ENCODE data around the gene MLLT6.
A peak's percentile ranks its signal among the peaks of the same experiment; 100 is the strongest.

MLLT6 gene

DNA sequence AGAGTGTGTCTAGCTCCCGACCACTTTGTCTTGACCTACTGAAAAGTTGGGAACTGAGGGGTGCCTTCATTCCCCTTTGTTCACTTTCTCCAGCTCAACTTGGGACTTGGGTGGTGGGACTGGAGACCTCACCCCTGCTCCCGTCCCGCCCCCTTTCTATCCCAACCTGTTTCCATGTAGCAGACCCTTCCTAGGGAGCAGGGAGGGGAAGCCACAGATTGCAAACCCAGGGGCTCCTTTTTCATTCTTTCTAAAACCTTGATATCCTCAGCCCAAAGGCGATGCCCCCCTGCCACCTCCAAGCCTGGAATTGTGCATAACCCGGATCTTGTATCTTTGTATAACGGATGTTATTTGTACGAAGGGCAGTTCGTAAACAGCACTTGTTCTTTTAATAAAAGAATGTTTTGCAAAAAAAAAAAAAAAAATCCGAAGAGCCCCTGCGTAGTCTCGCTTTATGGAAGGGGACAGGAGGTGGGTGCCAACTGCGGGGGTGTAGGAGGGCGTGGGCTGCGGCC lies 24.4 kb downstream of the MLLT6 start:
- DNase-seq = no peak

DNA sequence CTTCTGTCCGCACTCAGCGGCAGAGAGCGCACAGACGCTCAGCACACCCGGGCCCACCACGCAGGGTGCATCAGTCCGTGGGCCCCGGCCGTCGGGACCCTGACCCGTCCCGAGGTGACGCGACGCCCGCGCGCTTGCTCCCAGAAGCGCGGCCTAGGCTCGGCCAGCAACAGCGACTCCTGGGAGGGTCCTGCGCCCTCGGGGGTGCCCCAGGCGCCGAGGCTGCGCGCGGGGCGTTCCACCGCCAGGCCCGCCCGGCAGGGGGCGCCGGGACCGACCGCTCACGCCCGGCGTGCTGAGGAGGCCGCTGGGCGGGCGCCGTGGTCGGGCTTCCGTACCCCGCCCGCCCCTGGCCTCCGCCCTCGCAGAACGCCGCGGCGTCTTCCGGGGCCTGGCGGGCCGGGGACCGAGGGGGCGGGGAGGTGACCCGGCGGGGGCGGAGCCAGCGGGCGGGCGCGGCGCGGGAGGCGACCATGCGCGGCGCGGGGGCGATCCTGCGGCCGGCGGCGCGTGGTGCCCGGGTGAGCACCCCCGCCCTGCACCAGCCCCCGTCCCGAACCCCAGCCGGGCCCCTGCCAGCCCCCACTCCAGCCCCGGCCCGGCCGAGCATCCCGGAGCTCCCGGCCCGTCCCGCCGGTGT lies 24.9 kb downstream of the MLLT6 start, which contains the start of gene CISD3:
Gene CISD3, plus strand, starts transcription at position 456 of the 640 bp plus-strand sequence. Its CDS starts 18 bp downstream, at position 474.
- peak; percentile 84 for DNase-seq

DNA sequence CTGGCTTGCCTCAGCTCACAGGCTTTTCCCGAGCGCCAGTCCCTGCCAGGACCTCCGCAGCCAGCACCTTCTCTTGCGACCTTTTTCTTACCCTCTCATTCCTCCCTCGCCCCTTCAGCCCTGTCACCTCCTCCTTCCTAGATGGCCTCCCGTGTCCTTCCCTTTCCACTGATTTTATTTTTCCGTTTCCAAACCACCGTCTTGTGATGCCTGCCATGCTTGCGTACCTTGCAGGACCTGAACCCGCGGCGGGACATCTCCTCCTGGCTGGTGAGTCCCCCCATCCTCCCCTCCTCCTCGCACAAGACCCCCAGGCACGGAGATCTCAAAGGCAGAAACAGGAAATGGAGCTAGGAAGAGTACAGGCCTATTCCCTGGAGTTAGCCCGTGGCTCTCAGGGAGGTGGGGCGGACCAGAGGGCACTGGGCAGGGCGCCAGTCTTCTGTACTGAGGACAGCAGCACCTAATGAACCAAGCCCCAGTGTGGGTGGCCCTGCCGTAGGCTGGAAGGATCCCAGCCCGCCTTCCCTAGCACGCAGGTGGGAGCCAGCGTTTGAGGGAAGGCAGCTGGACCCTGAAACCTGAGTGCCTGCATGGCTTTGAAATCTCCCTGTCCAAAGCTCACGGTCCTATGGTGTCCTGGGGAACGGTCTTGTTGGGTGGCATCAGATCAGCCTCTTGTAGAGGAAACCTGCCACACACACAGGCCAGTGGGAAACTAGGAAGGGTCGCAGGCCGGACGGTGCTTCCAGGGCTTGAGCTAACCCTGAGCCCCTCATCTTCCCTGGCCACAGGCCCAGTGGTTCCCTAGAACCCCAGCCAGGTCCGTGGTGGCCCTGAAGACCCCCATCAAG lies 25.7 kb downstream of the MLLT6 start:
- no peak for DNase-seq

DNA sequence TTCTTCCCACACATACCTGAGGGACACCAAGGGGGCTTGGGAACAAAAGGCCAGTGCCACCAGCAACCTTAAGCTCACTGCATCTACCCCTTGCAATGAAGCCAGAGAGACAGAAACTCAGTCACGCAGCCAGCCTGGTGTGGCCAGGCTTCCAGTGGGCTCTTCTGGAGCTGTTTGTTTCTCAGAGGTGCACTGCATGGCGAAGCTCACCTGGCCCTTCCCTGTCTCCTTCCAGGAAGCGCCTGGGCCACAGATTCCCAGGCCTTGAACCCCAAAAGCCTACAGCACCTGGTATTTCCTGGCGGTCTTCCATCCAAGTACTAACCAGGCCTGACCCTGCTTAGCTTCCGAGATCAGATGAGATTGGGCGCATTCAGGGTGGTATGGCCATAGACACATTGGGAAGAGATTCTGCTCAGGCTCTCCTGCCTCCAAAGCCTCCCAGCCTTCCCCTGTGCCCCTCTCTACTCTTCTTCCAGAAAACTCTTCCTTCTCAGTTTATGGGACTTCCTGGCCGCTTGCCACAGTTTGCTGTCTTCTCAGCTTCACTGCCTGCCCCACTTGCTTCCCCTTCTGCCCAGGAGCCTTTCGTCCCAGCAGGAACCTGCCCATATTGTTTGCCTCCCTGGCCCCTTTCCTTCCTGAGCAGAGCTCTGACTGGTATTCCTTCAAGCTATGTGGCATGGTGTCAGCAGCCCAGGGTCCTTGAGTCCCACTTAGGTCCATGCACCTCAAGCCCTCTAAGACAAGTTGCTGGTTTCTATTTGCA lies 26.6 kb downstream of the MLLT6 start:
- DNase-seq = no peak

DNA sequence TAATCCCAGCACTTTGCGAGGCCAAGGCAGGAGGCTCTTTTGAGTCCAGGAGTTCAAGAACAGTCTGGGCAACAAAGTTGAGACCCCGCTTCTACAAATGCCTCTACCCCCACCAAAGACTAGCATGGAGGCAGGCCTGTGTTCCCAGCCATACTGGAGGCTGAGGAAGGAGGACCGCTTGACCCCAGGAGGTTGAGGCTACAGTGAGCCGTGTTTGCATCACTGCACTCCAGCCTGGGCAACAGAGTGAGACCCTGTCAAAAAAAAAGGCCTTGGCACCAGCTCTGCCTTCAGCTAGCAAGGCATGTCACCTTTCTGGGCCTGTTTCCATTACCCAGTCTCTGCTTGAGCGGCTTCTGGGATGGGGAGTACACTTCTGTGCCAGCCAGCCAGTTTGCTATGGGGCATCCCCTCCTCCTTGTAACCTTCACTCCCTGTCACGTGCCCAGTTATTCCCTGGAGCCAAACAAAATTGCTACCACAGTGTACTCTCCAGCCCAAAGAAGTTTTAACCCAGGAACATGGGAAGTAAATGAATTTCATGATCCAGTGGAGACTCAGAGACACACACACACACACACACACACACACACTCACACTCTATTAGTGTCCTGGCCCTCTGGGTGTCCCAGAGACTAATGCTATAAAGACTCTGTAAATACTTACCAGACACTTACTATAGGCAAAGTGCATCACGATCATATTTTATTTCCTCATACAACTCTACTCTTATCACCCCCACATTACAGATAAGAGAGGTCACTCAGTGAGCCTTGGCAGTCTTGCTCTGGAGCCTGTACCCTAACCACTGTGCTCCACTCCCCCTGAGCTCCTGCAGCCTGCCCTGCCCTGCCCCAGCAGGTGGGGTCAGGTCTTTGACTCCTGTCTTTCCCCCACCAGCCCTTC lies 27.6 kb downstream of the MLLT6 start:
- no peak for DNase-seq

DNA sequence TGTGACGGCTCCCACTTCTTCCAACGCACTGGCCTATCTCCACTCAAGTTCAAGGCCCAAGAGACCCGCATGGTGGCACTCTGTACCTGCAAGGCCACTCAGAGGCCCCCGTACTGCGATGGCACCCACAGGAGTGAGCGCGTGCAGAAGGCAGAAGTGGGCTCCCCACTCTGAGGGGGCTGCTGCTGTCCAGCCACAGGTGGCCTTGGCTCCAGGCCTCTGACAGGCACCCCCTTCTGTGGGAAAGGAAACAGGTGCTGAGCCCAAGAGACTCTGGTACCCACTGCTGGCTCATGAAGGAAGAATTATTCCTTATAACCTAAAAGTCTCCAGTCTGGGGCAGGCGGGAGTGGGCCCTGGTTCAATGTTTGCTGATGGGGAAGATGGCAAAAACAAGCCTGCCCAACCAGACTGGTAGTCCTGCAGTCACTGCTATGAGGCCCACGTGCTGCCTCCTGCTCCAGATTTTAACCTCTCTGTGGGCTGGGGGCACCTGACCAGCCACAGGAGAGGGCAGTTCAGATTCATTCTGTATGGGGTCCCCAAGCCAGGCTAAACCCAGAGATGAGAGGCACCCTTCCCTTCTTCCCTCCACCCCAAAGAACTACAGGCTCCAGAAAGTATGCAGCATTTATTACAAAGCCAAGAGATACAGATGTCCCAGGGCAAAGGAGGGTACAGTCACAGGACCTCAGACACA lies 28.4 kb downstream of the MLLT6 start:
- no peak for DNase-seq

DNA sequence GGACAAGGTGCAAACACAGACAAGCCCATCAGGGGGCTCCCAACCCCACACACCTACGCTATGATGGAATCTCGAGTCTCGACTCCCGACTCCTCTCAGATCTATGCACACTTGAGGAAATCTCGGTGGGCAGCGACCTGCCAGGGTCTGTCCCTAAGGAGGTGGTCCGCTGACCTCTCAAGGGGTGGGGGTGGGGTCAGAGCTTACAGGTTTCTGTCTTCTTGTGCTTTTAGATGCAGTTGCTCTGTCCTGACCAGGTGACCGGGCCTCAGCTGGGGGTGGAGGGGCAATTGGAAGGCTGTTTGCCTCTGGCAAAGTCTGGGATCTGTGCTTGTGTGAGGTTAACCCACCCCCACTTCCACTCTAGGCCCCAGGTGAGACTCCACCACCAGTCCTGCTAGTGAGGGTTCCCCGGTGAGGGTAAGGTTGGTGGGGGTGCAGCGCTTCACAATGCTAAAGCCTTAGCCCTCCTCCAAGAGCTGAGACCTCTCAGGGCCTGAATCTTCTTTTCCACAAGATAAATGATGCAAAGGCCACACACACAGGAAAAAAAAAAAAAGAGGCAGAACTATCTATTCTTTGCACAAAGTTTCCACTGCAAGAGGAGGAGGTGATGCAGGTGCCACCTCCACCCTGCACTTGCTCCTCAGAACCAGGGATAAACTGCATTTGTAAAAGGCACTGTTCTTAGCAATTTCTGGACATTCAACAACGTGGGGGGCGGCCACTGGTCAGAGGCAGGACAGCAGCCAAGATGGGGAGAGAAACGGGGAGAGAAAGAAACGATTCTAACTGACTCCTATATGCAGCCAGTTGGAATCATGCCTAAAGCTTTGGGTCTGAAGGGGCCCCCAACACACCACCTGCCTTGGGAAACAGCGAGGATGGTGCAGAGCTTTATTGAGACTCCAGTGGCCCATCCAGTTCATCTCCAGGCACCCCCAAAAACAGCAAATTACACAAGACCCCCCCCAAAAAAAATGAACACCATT lies 29.2 kb downstream of the MLLT6 start:
- peak; percentile 34 for DNase-seq

DNA sequence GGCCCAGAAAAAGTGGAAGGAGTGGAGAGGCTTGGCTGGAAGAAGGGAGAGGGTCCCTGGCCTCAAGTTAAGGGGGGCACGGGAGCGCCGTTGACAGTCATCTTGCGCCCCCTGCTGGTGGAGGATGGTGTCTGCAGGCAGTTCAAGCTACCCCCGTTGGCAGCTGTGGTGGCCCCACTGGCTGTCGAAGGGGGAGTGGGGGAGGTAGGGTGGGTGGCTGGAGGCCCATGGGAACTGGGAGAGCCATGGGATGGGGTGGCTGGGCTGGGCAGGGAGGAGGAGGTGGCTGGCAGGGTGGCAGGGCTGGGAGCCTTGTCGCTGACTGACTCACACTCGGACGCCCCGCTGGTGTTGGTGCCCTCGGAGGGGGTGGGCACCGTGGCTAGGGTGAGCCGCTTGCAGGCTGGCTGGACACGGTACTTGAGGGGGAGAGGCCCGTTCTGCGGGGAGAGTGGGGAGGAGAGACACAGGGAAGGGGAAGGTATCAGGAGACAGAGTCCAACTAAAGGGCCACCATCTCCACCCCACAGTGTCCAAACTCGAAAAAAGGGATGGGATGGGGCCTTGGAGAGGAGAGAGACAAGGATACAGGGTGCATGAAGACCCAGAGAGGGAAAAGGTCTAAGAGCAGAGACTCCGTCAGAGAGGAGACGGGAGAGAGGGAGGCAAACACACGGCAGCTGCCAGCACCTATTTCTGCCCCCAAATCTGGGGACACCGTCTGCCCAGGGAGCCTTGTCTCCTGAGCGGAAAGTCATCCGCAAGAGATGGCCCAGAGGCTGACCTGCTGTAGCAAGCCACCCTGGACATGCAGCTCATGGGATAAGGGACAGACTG lies 30.3 kb downstream of the MLLT6 start:
- DNase-seq = peak; percentile 68

DNA sequence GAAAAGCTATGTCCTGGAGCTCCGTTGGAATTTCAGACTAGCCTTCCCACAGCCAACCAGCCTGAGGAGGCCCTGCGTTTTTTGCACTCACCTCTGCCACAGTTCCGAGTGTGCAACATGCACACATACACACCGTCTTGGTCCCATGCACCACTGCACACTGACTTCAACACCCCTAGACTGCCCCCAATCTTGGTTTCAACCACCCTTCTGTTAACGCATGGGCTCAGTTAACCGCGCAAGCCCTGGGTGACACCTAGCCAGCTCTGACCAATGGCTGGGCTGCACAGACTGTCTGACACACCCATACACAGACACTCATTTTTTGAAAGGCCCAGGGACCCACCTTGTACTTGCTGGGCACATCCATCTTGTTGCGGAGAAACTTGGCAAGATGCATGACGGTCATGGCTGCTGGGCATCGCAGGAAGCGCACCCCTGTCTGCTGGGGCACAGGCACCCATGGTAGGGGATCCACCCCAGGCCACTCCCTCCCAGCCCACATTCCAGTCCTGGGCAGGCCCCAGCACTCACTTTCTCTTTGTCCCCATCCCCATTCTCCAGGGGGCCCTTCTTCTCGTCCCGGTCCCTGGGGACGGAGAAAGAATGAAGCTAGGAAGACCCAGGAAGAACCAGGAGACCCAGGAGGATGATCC lies 33.1 kb downstream of the MLLT6 start:
- DNase-seq = no peak

DNA sequence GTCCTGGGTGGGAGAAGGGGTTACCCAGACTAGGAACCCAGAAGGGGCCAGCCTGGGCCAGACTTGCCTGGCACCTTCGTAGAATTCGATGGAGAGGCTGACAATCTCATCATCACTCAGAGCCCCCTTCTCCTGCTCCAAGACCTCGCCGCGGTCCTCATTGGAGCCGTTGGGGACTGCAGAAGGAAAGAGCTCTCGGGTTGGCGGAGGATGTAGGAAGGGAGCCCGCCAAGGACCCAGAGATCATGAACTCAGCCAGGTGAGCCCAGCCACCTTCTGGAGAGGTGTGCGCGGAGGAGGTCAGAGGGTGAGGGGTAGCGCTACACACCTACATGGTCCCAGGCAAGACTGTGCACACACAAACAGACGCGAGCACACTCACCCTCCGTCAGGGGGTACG lies 33.6 kb downstream of the MLLT6 start:
- no peak for DNase-seq

DNA sequence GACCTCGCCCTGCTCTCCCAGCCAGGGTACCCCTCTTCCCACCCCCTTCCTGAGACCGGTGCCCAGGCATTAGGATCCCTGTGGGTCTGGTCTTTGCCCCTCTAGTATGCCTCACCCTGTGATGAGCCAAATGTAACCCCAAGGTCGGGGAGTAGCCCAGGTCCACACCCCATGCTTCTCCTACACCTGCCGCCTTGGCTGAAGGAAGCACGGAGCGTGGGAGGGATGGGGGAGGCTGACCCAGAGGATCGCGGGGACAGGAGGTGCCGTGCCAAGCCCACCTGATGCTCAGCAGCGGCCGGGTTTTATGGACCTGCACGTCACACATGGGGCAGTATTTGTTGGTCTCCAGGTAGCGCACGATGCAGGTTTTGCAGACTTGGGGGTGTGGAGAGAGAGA lies 34.2 kb downstream of the MLLT6 start:
- DNase-seq = no peak

DNA sequence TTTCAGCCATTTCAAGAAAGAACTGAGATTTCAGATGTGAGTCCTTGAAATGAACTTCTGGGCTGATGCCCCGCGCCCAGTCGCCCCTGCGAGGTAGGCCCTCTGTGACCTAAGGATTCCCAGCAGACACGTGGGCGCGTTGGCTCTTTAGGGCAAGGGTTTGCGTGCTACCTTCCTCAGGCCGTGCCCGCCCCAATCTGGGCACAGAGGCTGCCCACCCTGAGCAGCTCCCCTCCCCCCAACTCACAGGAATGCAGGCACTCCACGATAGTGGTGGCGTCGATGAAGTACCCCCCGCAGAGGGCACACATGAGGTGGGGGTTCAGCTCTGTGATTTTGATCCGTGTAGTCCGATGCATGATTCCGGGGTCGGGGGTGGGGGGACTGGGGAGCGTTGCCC lies 35.0 kb downstream of the MLLT6 start:
- no peak for DNase-seq

DNA sequence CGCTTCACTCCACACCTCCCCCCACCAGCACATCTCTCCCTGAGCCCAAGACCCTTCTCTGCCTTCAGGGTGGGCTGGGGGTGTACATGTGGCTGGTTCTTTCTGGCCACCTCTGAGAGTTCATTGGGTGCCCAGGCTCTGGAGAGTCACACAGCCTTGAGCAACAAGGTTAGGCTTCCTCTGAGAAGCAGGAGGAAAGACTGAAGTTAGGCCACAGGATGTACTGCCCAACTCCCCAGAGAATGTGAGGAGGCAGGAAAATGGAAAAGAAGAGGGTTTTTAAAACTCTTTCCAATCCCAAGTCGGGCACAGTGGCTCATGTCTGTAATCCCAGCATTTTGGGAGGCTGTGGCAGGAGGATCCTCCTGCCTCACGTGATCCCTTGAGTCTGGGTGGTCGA lies 35.7 kb downstream of the MLLT6 start:
- no peak for DNase-seq

DNA sequence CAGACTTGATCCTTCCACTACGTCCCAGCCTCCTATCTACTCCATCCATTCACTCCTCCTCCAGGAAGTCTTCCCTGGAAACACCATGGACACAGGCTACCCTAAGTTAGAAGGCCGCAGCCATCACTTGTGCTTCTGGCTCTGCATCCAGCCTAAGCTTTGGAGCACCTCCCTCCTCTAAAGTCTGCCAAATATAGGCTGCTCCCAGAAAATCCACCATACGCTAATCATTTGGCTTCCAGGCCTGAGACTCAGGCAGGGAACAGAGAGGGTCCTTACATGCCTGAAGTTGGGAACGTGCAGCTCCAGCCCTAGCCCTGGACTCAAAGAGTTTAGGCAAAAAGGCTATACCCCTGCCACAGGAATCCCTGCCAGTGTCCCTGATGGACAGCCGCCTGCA lies 36.4 kb downstream of the MLLT6 start:
- DNase-seq = no peak

DNA sequence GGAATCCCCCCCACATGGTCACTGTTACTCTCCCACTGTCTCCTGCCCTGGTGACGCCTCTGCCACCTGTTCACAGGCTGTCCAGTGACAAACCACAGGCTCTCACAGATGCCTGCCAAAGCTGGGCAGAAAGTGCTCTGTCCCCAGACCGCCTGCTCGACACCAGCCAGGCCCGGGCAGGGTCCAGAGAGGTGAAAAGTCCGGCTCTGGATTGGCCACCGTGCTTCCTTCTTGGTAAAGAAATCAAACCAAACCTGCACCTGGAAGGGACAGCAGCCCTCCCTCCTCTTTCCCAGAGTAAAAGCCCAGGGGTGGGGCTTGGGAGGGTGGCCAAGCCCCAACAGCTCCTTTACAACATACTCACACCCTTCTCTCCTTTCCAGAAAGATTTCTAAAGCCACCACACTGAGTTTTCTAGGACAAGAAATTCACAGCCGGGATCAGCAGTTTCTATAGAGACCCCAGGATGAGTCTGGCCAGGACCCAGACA lies 36.9 kb downstream of the MLLT6 start:
- no peak for DNase-seq

DNA sequence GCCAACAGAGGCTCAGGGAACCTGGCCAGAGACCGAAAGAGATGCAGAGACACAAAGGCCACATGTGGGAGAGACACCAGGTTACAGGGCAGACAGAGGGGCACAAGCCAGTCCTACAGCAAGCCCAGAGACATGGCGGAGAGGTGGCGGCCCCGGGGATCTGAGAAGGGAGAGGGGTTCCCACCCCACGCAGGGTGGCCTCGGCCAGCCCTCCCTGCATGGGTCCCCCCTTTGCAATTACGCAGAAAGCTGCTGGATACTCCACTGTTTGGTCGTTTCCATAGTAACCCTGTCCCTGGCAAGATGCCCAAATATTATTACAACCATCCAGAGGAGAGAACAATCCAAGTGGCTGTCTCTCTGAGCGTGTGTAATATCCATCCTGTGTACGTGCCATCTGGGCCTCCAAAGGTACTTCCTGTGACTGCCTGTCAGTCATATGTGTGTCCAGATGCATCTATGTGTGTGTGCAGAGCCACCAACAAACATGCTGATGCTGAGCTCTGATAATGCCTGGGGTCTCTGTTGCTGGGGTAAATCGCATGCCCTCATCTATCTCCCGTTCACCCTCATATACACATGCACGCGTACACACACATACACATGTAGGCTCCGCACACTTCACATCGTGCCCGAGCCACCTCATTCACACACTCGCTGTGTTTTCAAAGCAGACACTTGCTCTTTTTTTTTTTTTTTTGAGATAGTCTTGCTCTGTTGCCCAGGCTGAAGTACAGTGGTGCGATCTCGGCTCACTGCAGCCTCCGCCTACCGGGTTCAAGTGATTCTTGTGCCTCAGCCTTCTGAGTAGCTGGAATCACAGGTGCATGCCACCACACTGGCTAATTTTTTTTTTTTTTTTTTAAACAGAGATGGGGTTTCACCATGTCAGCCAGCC lies 37.6 kb downstream of the MLLT6 start:
- no peak for DNase-seq

DNA sequence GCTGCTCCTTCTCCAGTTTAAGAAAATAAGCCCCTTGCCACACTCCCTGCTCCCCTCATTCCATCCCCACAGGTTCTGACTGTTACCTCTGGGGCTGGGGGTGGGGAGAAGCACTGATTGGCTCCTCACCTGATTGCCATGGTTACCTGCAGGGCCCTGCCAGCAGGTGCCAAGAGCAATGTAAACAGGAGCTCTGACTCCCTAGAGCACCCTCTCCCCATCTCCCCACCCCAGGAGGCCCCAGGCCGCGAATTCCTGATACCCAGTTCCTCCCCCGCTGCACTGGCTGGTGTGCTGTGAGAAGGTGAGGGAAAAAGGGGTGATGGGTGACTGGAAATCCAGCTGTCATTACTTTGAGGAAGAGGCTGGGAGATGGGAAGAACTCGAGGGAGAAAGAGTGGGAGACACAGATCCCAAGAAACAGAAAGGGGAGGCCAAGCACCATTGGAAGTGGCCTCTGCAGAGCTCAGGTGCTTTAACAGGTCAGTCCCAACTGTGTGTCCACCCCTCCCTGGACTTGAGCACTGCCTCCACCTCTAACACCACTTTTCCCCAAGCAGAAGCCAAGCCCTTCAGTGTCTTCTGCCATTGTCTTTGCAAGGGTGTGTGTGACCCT lies 38.6 kb downstream of the MLLT6 start:
- DNase-seq = no peak
